BJ (cell line): ENCODE measurements around the gene ATP5PB. TPM values are rescaled to one million over a fixed set of nuclear protein-coding genes. Genes with fewer than 3 reads are reported as not detected.

ENCODE experiments used
- CTCF ChIA-PET: fragments of 350-600 bp; formaldehyde crosslinking; extraction: SDS; loops from one replicate; lab custom pipeline; 2021; ENCODE audit warnings: antibody characterized with exemption, inconsistent platforms; lab: Yijun Ruan, JAX
- POLR2A ChIA-PET: fragments of 300-600 bp; sonication (Branson Sonifier 250); formaldehyde crosslinking; extraction: SDS; loops from one replicate; lab custom pipeline; 2021; ENCODE audit warnings: antibody characterized with exemption; lab: Charles Lee
- DNase-seq: peaks from one replicate; pipeline ENCODE4 v3.0.0-alpha.2; 2011; ENCODE audit warnings: low read depth
- H3K27me3 ChIP-seq: 2 replicates; pipeline ENCODE4 v1.6.0; 2011; ENCODE audit warnings: low read length; ENCODE audit not compliant: control insufficient read depth, insufficient read depth
- H3K36me3 ChIP-seq: 2 replicates; pipeline ENCODE4 v1.5.1; 2011; ENCODE audit warnings: low read length; ENCODE audit not compliant: control insufficient read depth, insufficient read depth
- H3K4me3 ChIP-seq: 2 replicates; pipeline ENCODE4 v1.5.1; 2011; ENCODE audit warnings: low read depth, mild to moderate bottlenecking, control low read depth, low read length
- CTCF ChIP-seq: IDR thresholded peaks from 2 replicates; pipeline ENCODE4 v1.5.1; 2011; ENCODE audit warnings: low read depth, mild to moderate bottlenecking, control low read depth, inconsistent platforms, low read length, moderate library complexity; ENCODE audit not compliant: insufficient read depth
- polyA plus RNA-seq: library from polyadenylated mRNA; depleted of rRNA; stranded (reverse); fragments of >200 nt; gene quantifications from 2 replicates; pipeline ENCODE4 v1.2.3, GENCODE V29; 2011

ATP5PB gene
- polyA plus RNA-seq, 1 experiment = 224 TPM

- POLR2A ChIA-PET = no interaction called here
- Histone ChIP-seq H3K4me3 (no peak overlapping the region), H3K27me3 (no peaks in the 10 kb centered on the region), H3K36me3 (no peaks in the 10 kb centered on the region)
- no peak for TF ChIP-seq CTCF
- DNase-seq = no peak
- CTCF ChIA-PET = interaction anchor here (0.7 to 5.7 kb wide), 7 partner anchors 17 to 288 kb away, joined by 3 to 50 read pairs (median 3); no protein-coding TSS in a partner anchor
Observed at GRCh38 chr1:111480674-111481073, 31.4 kb downstream of the ATP5PB start.

DNA sequence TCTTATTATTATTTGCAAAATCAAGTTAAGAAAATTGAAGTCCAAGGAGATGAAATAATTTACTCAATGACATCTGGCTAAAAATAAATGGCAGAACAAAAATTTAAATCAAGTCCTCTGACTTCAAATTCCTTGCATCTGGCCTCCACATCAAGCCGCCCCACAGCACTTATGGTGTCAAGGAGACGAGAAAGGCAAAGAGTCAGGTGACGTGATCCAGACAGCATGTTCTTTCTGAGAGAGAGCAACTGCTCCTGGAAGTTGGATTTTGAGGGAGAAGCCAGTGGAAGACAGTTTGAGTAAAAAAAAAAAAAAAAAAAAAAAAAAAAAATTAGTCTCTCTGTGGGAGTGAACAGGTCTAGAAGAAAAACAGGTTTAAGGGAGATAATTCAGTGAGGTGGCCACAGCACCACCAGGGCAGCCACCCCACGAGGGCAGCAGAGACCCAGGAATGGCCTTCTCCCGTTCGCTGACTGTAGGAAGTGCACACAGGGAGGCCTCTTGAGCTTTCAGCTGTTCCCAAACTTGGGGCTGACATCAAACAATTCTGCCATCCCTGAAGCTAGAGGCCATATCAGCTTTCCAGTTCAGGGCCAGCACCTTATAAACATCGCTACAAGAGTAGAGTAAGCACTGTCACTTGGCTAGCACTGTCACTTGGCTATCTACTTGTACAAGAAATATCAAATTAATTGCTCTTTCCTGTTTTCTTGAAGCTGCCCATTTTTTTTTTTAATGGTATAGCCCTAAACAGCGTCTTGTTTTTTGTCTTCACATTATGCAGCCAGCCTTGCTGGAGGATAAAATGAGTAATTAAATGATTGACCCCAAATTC, 32.3 kb downstream of the ATP5PB start:
- no peak for DNase-seq
- peak; percentile 87 for TF ChIP-seq CTCF
- POLR2A ChIA-PET = interaction anchor here (0.6 kb wide), 1 partner anchor 164 kb away, joined by 3 read pairs; no protein-coding TSS in a partner anchor

GRCh38 chr1:111483166-111483565, 33.9 kb downstream of the ATP5PB start:
- CTCF ChIA-PET = interaction anchor here (1.7 to 5.7 kb wide), 5 partner anchors 11 to 285 kb away, joined by 8 to 50 read pairs (median 10); no protein-coding TSS in a partner anchor
- no peaks in the 10 kb centered on the region for H3K36me3 ChIP-seq
- no peak for DNase-seq
- no peak overlapping the region for H3K4me3 ChIP-seq
- H3K27me3 ChIP-seq = no peaks in the 10 kb centered on the region
- POLR2A ChIA-PET = no interaction called here
- no peak for TF ChIP-seq CTCF

More for the DNA sequence above, 32.3 kb downstream of the ATP5PB start:
- Histone ChIP-seq H3K27me3 (no peaks in the 10 kb centered on the region), H3K36me3 (no peaks in the 10 kb centered on the region), H3K4me3 (no peak overlapping the region)
- CTCF ChIA-PET = interaction anchor here (0.6 to 5.7 kb wide), 25 partner anchors 12 to 888 kb away, joined by 3 to 50 read pairs (median 5); partner anchors contain the start of gene DDX20

GRCh38 chr1:111483876-111484275, 34.6 kb downstream of the ATP5PB start:
- Histone ChIP-seq H3K4me3 (no peak overlapping the region), H3K36me3 (no peaks in the 10 kb centered on the region), H3K27me3 (peaks cover 2% of the 10 kb centered on the region; the same call in 1 of the 2 replicates)
- ChIA-PET CTCF (interaction anchor here (3.0 to 5.7 kb wide), 2 partner anchors 14 to 285 kb away, joined by 10 to 50 read pairs; no protein-coding TSS in a partner anchor), POLR2A (no interaction called here)
- no peak for DNase-seq
- no peak for TF ChIP-seq CTCF

DNA sequence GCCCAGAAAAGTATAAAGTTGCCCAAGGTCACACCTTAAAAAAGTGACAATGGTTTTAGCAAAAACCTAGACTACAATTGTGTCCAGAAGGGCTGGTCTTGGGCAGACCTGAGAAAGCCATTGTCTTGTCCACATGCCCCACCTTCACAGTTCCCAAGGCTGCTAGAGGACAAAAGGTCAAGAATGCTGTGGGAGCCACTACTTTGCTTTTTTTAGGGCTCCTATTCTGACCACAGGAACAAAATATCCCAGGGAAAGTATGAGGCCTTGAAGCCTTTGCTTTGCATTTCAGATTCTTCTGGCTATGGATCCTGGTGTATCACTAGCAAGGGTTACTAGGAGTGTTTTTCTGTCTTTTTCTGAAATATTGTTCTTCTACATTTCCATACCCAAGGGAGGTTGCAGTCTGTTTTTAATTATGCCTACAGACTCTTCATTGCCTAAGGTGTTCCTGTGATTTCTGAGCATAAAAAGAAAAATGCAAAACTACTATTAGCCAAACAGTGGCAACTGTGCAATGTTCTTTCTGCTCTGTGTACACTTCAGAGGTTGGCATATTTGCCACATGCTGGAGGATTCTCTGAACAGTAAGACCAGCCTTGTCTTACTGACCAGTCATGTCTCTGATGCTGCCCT, 35.2 kb downstream of the ATP5PB start:
- ChIA-PET CTCF (interaction anchor here (2.5 to 5.7 kb wide), 3 partner anchors 14 to 284 kb away, joined by 9 to 50 read pairs (median 10); no protein-coding TSS in a partner anchor), POLR2A (no interaction called here)
- H3K27me3 ChIP-seq = peaks cover 3% of the 10 kb centered on the region; the same call in 1 of the 2 replicates
- TF ChIP-seq CTCF = no peak
- no peak for DNase-seq
- no peaks in the 10 kb centered on the region for H3K36me3 ChIP-seq
- no peak overlapping the region for H3K4me3 ChIP-seq
